GM12872 (cell line): ENCODE results near the gene PUSL1.

ENCODE experiments used
- TF ChIP-seq, protein P1 (sequence below): IDR thresholded peaks from 3 replicates; pipeline ENCODE4 v1.5.1; 2011; ENCODE audit warnings: low read depth, mild to moderate bottlenecking, low read length, moderate library complexity; ENCODE audit not compliant: insufficient read depth

The PUSL1 gene

DNA sequence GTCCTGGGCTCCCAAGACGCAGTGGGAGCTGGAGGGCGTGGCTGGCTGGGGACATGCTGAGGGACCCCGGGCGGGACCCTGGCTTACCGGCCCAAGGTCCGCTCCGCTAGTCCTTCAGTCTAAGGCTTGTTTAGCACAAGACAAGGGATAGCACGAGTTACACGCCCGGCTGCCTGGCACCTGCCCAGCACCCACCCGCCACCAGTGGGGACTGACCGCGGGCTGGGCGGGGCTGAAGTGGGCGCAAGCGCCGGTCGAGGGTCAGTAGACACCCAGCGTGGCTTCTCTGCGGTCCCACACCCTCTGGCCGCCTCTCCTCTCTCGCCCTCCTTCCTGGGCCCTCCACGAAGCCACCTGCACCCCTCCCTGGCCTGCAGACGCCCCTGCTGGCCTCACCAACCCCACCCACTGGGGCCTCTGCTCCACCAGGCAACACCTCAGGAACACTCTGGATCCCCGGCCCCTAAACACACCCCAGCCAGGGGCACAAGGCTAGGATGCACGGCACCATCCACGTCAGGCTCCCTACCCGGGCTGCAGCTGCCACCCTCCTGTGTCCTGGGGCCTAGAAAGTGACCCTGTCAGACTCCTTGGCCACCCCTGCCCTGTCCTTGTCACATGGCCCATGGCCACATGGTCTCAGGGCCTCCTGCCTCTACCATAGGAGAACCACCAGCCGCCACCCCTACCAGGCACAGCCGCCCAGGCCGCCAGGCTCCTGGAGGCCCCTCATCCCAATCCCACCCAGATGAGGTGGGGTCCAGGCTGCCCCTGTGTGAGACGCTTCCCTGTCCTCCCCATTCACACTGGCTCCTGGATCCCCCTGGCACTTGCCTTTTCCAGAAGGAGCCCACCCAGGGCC is 28.8 kb downstream of the PUSL1 start:
- TF ChIP-seq, protein P1, sequence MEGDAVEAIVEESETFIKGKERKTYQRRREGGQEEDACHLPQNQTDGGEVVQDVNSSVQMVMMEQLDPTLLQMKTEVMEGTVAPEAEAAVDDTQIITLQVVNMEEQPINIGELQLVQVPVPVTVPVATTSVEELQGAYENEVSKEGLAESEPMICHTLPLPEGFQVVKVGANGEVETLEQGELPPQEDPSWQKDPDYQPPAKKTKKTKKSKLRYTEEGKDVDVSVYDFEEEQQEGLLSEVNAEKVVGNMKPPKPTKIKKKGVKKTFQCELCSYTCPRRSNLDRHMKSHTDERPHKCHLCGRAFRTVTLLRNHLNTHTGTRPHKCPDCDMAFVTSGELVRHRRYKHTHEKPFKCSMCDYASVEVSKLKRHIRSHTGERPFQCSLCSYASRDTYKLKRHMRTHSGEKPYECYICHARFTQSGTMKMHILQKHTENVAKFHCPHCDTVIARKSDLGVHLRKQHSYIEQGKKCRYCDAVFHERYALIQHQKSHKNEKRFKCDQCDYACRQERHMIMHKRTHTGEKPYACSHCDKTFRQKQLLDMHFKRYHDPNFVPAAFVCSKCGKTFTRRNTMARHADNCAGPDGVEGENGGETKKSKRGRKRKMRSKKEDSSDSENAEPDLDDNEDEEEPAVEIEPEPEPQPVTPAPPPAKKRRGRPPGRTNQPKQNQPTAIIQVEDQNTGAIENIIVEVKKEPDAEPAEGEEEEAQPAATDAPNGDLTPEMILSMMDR = no peak

DNA sequence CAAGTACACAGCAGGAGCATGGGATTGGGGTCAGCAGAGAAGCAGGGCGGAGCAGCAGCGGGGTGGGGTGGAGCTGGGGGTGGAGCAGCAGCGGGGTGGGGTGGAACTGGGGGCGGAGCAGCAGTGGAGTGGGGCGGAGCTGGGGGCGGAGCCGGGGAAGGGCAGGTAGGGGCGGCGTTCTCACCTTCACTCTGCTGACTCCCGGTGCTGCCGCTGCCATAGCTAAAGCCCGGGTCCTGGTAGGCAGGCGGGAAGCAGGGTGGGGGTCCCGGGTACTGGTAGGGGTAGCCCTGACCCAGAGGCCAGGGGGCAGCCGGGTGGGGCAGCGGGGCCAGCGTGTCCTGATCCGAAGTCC is 29.4 kb downstream of the PUSL1 start:
- TF ChIP-seq, protein P1 = no peak

DNA sequence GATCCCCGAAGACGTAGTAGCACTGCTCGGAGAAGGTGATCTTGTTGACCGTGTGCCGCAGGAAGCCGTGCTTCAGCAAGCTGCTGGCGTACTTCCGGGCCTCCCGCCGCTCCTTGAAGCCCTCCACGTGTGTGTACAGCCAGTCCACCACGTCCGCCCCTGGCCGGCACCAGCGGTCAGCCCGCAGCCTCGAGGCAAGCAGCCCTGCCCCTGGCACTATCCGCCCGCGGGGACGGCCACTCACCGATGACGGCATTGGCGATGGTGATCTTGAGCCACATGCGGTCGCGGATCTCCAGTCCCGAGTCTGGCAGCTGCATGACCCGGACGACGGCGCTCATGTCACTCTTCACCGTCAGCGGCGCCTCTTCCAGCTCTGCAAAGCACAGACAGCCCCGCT is 29.9 kb downstream of the PUSL1 start:
- TF ChIP-seq, protein P1 = no peak

DNA sequence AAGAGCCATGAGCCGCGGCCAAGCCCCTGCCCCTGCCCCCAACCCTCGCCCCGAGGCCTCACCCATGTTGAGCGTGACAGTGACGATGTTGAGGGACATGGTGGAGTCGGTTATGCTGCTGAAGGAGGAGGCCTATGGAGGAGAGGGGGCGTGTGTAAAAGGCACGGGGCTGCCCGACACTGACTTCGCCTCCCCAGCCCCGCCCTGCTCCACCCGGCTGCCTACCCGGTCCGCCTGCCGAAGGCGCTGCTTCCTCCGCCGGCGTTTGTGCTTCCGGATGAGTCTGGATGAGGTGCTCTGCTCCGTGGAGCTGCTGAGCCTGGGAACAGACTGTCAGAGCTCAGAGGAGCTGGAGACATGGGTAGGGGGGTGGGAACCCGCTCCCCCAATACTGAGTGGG is 31.8 kb downstream of the PUSL1 start:
- TF ChIP-seq, protein P1 = no peak

DNA sequence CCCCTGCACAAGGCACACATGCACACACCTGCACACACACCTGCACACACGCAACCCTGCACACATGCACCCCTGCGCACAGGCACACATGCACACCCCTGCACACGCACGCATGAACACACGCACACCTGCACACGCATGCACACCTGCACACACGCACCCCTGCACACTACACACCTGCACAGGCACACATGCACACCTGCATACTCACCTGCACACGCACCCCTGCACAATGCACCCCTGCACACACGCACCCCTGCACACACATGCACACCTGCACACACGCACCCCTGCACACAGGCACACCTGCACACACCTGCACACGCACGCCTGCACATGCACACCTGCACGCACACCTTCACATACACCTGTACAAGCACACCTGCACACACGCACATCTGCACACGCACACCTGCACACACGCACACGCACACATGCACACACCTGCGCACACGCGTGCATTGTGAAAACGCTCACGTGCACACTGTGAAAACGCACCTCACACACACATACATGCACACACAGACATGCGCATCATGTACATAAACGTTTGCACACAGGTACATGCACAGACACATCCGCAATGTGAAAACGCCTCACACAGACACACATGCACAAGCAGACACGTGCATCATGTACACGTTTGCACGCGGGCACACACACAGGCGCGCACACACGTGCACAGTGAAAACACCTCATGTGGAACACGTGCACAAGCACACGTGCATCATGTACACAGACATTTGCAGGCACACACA is 32.6 kb downstream of the PUSL1 start:
- TF ChIP-seq, protein P1 = no peak

DNA sequence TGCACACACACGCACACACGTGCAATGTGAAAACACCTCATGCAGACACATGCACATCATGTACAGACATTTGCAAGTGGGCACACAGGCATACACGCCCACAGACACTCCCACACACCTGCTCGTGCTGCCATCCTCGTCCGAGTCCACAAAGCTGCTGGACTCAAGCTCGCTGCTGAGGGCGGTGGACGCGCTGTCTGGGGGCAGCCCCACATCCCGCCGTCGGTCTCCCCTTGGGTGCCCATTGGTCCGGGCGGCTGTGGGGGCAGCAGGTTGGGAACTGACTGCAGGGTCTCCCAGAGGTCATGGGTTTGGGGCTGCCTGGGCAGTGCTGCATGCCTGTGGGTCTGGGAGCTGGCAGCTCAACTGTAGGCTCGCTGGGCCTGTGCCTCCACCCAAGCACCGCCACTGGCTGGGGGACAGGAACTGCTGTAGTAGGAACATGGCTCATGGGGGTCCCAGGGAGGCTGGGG is 33.2 kb downstream of the PUSL1 start:
- TF ChIP-seq, protein P1 = no peak

DNA sequence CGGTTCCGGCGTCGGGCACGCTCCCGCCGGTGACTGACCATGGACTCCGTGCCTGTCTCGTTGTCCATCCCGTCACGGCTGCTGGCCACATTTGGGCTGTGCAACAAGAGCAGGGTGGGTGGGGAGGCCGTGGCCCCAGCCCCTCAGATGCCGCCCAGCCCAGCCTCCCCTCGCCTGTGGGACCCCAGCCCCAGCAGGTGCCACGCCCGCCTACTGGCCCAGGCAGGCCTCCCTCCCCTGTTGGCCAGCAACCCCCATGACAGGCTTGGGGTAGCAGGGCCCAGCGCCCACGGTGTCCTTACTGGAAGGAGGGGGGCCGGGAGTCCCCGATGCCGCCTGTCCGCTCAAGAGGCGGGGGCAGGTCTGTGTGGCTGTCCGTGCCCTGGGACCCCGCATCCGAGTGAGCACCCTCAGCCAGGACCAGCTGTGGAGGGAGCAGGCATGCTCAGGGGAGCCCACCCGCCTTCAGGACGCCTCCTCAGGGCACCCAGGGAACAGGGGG is 33.7 kb downstream of the PUSL1 start:
- TF ChIP-seq, protein P1 = no peak
